ENCODE results near the gene FOXRED2. TPM values are rescaled to one million over a fixed set of nuclear protein-coding genes. Genes with fewer than 3 reads are reported as not detected.

FOXRED2 gene
- total RNA-seq, 1 experiment from 2014 or later = 34.4 TPM

DNA sequence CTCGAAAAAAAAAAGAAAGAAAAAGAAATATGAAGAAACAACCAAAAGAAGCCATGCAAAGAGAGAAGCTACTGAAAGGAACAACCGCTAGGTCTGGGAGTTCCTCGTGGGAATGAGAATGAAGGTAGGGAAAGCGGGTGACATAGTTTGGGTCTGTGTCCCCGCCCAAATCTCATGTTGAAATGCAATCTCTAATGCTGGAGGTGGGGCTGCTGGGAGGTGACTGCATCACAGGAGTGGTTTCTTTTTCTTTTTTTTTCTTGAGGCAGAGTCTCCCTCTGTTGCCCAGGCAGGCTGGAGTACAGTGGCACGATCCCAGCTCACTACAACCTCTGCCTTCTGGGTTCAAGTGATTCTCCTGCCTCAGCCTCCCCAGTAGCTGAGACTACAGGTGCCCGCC, 15.7 kb downstream of the FOXRED2 start:
- H2BK120ac ChIP-seq (ENCODE audit: low read depth, low read length, poor library complexity, severe bottlenecking) = no peak overlapping the region
- H3K23me2 ChIP-seq (ENCODE audit: insufficient read length, low read depth, low read length, poor library complexity, severe bottlenecking) = no peaks in the 10 kb centered on the region
- H3K27ac Mint-ChIP-seq = no peak overlapping the region
- H3K18ac ChIP-seq (ENCODE audit: insufficient read length, low read depth, low read length) = no peak overlapping the region
- no peak overlapping the region for H3K4ac ChIP-seq (ENCODE audit: low read depth, low read length)
- H2BK5ac ChIP-seq (ENCODE audit: insufficient read length, low read length) = no peak overlapping the region
- no peak overlapping the region for H2BK20ac ChIP-seq (ENCODE audit: low read depth, low read length, poor library complexity, severe bottlenecking)
- H3K79me1 ChIP-seq (ENCODE audit: insufficient read depth, low read depth, low read length, poor library complexity, severe bottlenecking) = no peaks in the 10 kb centered on the region
- no peak overlapping the region for H3K9ac ChIP-seq (ENCODE audit: extremely low read depth, insufficient read length, low read length)
- H2AFZ ChIP-seq (ENCODE audit: low read length) = no peak overlapping the region
- TF ChIP-seq, protein P1, sequence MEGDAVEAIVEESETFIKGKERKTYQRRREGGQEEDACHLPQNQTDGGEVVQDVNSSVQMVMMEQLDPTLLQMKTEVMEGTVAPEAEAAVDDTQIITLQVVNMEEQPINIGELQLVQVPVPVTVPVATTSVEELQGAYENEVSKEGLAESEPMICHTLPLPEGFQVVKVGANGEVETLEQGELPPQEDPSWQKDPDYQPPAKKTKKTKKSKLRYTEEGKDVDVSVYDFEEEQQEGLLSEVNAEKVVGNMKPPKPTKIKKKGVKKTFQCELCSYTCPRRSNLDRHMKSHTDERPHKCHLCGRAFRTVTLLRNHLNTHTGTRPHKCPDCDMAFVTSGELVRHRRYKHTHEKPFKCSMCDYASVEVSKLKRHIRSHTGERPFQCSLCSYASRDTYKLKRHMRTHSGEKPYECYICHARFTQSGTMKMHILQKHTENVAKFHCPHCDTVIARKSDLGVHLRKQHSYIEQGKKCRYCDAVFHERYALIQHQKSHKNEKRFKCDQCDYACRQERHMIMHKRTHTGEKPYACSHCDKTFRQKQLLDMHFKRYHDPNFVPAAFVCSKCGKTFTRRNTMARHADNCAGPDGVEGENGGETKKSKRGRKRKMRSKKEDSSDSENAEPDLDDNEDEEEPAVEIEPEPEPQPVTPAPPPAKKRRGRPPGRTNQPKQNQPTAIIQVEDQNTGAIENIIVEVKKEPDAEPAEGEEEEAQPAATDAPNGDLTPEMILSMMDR (conservative IDR thresholded peaks at IDR 0.05) = no peak
- no peak overlapping the region for H3K56ac ChIP-seq (ENCODE audit: insufficient read length, low read depth, low read length)
- no peaks in the 10 kb centered on the region for H3K9me3 ChIP-seq (ENCODE audit: control insufficient read depth, low read depth, low read length)
- peaks cover 22 to 63% (median 57%) of the 10 kb centered on the region in 3 experiments for H3K36me3 Mint-ChIP-seq (ENCODE audit: insufficient read depth in 1 of 3, low read depth in 3 of 3)
- H3K9me3 Mint-ChIP-seq = no peaks in the 10 kb centered on the region; a peak in 2 of 5 replicates
- no peaks in the 10 kb centered on the region for H3K4me1 Mint-ChIP-seq
- H3K27me3 ChIP-seq (ENCODE audit: insufficient read depth, low read length) = no peaks in the 10 kb centered on the region
- no peak overlapping the region for H4K8ac ChIP-seq (replicated peaks; ENCODE audit: insufficient read length, low read depth, low read length)
- no peak for DNase-seq
- no CpG with 5 or more reads among the region's 7 CpGs for WGBS (ENCODE audit: extremely low coverage, insufficient read length, low lambda C conversion rate)
- H3K14ac ChIP-seq (ENCODE audit: insufficient read depth, low read length) = no peak overlapping the region
- no peak overlapping the region for H3K23ac ChIP-seq (ENCODE audit: insufficient read length, low read depth, low read length)
- H3K27me3 Mint-ChIP-seq (ENCODE audit: low read depth) = no peaks in the 10 kb centered on the region; the same call in 1 of the 2 replicates
- no peaks in the 10 kb centered on the region for H4K20me1 ChIP-seq (ENCODE audit: control insufficient read depth, insufficient read depth, insufficient read length)
- H3K79me2 ChIP-seq (ENCODE audit: insufficient read depth, low read length) = no peaks in the 10 kb centered on the region
- H4K91ac ChIP-seq (ENCODE audit: insufficient read length, low read depth, low read length) = no peak overlapping the region
- H3K4me1 ChIP-seq (ENCODE audit: insufficient read depth, low read length) = no peaks in the 10 kb centered on the region
- no peak overlapping the region for H3K4me2 ChIP-seq (ENCODE audit: insufficient read depth, insufficient read length, low read length)
- H2BK12ac ChIP-seq (ENCODE audit: insufficient read length, low read depth, low read length) = no peak overlapping the region
- no peak overlapping the region for H3T11ph ChIP-seq (ENCODE audit: low read length)
- H2BK15ac ChIP-seq (ENCODE audit: low read depth, low read length) = no peak overlapping the region
- no peak overlapping the region for H2AK5ac ChIP-seq (ENCODE audit: insufficient read length, low read length)
- H3K27ac ChIP-seq (ENCODE audit: insufficient read length, low read depth, low read length) = no peak overlapping the region
- H3K4me3 Mint-ChIP-seq = no peak overlapping the region
- no peak overlapping the region for H4K5ac ChIP-seq (ENCODE audit: insufficient read length, low read depth, low read length)

Data from H9 (cell line).